Measurements from ENCODE around the gene GLRA1. TPM values are rescaled to one million over a fixed set of nuclear protein-coding genes. Genes with fewer than 3 reads are reported as not detected.

Gene GLRA1
- total and polyA plus RNA-seq, 2 of the 4 experiments (the other 2 are of a cell fraction) = not detected

DNA sequence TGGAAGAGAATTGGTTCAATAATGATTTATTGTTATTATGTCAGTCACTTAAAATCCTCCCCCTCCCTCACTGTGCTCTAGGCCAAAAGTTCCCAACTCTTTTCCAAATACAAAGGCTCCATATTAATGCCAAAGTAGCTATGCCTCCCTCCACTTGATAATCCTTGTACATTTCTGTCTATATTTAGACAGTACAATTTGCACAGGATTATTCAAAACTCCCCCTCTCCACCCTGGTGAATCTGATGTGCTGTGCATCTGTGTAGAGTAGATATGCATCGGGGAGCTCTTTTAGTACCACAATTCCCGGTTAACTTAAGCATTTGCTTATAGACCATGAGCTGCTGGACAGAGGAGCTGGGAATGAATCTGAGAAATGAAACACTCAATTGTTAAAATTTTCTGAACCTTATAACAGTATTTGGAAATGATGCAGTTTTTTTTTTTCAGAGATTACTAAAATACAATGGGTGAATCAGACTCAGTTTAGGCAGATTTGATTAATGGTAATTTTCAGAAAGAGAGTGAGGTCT, 27.6 kb downstream of the GLRA1 start:
- Histone ChIP-seq H3K9ac (ENCODE audit: low read depth, low read length) (no peak overlapping the region), H3K36me3 (ENCODE audit: control insufficient read depth, insufficient read depth, low read length) (no peaks in the 10 kb centered on the region), H2AK9ac (replicated peaks; ENCODE audit: low read depth, low read length, poor library complexity) (no peak overlapping the region), H3K9me3 (ENCODE audit: control insufficient read depth, insufficient read depth, low read length) (no peaks in the 10 kb centered on the region), H3K14ac (replicated peaks; ENCODE audit: low read depth, low read length) (no peak overlapping the region), H3K56ac (ENCODE audit: extremely low read depth, insufficient read depth, low read length) (no peak overlapping the region), H3K27ac (ENCODE audit: insufficient read depth, low read length) (no peak overlapping the region), H2AFZ (replicated peaks; ENCODE audit: low read length, poor library complexity) (no peak overlapping the region), H3K4me1 (ENCODE audit: control insufficient read depth, insufficient read depth, low read length) (no peaks in the 10 kb centered on the region; the same call in 1 of the 2 replicates), H2BK5ac (ENCODE audit: low read depth, low read length, poor library complexity, severe bottlenecking) (no peak overlapping the region), H2BK120ac (ENCODE audit: low read depth, low read length) (no peak overlapping the region), H3K18ac (ENCODE audit: low read depth, low read length) (no peak overlapping the region), H2BK15ac (ENCODE audit: low read depth, low read length) (no peak overlapping the region), H4K5ac (ENCODE audit: low read depth, low read length) (no peak overlapping the region), H3K27me3 (ENCODE audit: control insufficient read depth, insufficient read depth, low read length) (no peaks in the 10 kb centered on the region), H2AK5ac (ENCODE audit: low read depth, low read length) (no peak overlapping the region), H4K8ac (ENCODE audit: low read depth in 2 of 2, low read length in 2 of 2) (no peak overlapping the region), H2BK20ac (ENCODE audit: low read depth, low read length) (no peak overlapping the region), H3K4me2 (ENCODE audit: low read depth, low read length) (no peak overlapping the region), H3K9me1 (ENCODE audit: insufficient read depth, low read length) (no peaks in the 10 kb centered on the region), H4K91ac (ENCODE audit: insufficient read depth, low read depth, low read length) (no peak overlapping the region), H3K4me3 (ENCODE audit: insufficient read depth, low read depth, low read length) (no peak overlapping the region), H3K4ac (ENCODE audit: low read depth, low read length) (no peak overlapping the region), H4K20me1 (ENCODE audit: insufficient read depth, low read length) (no peaks in the 10 kb centered on the region), H3K79me1 (ENCODE audit: low read depth in 1 of 2, low read length in 2 of 2) (no peaks in the 10 kb centered on the region), H3K23ac (ENCODE audit: low read depth, low read length) (no peak overlapping the region)
- in situ Hi-C loops (cut with MboI; ENCODE audit: low sequenced_read_pairs) (no loop called here), intact Hi-C loops (cut with micrococcal nuclease) (no loop called here), dilution Hi-C loops (cut with HindIII; ENCODE audit: low sequenced_read_pairs, unreplicated experiment) (no loop called here)
- BruUV-seq (replicated peaks) = no TSS peak
- ChIA-PET CTCF (no interaction called here), POLR2A (ENCODE audit: unreplicated experiment) (no interaction called here)
- no CpG with 5 or more reads among the region's 2 CpGs for WGBS, 2 experiments (ENCODE audit: extremely low coverage in 2 of 2, insufficient read length in 1 of 2)
- no peak for TF ChIP-seq RAD21 (IDR thresholded peaks at IDR 0.05; ENCODE audit: low read length)
- TF ChIP-seq NFE2L2 (IDR thresholded peaks at IDR 0.05; ENCODE audit: low read depth, low read length) = no peak
- no peak for TF ChIP-seq FOS (IDR thresholded peaks at IDR 0.05; ENCODE audit: low read depth, low read length)
- TF ChIP-seq POLR2A (IDR thresholded peaks at IDR 0.05; ENCODE audit: low read depth, low read length) = no peak
- TF ChIP-seq, protein P1, sequence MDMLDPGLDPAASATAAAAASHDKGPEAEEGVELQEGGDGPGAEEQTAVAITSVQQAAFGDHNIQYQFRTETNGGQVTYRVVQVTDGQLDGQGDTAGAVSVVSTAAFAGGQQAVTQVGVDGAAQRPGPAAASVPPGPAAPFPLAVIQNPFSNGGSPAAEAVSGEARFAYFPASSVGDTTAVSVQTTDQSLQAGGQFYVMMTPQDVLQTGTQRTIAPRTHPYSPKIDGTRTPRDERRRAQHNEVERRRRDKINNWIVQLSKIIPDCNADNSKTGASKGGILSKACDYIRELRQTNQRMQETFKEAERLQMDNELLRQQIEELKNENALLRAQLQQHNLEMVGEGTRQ (IDR thresholded peaks at IDR 0.05; ENCODE audit: low read depth, low read length) = no peak
- TF ChIP-seq MXI1 (IDR thresholded peaks at IDR 0.05; ENCODE audit: borderline replicate concordance, low read depth, low read length) = no peak
- no peak for TF ChIP-seq MAFK (IDR thresholded peaks at IDR 0.05; ENCODE audit: low read depth, low read length)
- no peak for TF ChIP-seq RFX5 (IDR thresholded peaks at IDR 0.05; ENCODE audit: low read depth, low read length)
- TF ChIP-seq SMC3 (IDR thresholded peaks at IDR 0.05; ENCODE audit: low read depth, low read length) = no peak
- TF ChIP-seq, protein P2, sequence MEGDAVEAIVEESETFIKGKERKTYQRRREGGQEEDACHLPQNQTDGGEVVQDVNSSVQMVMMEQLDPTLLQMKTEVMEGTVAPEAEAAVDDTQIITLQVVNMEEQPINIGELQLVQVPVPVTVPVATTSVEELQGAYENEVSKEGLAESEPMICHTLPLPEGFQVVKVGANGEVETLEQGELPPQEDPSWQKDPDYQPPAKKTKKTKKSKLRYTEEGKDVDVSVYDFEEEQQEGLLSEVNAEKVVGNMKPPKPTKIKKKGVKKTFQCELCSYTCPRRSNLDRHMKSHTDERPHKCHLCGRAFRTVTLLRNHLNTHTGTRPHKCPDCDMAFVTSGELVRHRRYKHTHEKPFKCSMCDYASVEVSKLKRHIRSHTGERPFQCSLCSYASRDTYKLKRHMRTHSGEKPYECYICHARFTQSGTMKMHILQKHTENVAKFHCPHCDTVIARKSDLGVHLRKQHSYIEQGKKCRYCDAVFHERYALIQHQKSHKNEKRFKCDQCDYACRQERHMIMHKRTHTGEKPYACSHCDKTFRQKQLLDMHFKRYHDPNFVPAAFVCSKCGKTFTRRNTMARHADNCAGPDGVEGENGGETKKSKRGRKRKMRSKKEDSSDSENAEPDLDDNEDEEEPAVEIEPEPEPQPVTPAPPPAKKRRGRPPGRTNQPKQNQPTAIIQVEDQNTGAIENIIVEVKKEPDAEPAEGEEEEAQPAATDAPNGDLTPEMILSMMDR (conservative IDR thresholded peaks at IDR 0.05; ENCODE audit: low read depth, low read length) = no peak
- TF ChIP-seq RCOR1 (IDR thresholded peaks at IDR 0.05; ENCODE audit: insufficient replicate concordance, low read length) = no peak
- TF ChIP-seq, protein P3, sequence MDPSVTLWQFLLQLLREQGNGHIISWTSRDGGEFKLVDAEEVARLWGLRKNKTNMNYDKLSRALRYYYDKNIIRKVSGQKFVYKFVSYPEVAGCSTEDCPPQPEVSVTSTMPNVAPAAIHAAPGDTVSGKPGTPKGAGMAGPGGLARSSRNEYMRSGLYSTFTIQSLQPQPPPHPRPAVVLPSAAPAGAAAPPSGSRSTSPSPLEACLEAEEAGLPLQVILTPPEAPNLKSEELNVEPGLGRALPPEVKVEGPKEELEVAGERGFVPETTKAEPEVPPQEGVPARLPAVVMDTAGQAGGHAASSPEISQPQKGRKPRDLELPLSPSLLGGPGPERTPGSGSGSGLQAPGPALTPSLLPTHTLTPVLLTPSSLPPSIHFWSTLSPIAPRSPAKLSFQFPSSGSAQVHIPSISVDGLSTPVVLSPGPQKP (IDR thresholded peaks at IDR 0.05; ENCODE audit: borderline replicate concordance, low read depth, low read length) = no peak
- no peak for TF ChIP-seq BHLHE40 (IDR thresholded peaks at IDR 0.05; ENCODE audit: low read depth, low read length)
- TF ChIP-seq CHD1 (IDR thresholded peaks at IDR 0.05; ENCODE audit: low read depth, low read length) = no peak
- no peak for TF ChIP-seq CEBPB (IDR thresholded peaks at IDR 0.05; ENCODE audit: low read depth, low read length)
- no peak for TF ChIP-seq MAZ (IDR thresholded peaks at IDR 0.05; ENCODE audit: borderline replicate concordance, low read depth, low read length)
- DNase-seq = no peak
- ATAC-seq (ENCODE audit: low read depth) = no peak
